ENCODE measurements around the gene NUPR1.

DNA sequence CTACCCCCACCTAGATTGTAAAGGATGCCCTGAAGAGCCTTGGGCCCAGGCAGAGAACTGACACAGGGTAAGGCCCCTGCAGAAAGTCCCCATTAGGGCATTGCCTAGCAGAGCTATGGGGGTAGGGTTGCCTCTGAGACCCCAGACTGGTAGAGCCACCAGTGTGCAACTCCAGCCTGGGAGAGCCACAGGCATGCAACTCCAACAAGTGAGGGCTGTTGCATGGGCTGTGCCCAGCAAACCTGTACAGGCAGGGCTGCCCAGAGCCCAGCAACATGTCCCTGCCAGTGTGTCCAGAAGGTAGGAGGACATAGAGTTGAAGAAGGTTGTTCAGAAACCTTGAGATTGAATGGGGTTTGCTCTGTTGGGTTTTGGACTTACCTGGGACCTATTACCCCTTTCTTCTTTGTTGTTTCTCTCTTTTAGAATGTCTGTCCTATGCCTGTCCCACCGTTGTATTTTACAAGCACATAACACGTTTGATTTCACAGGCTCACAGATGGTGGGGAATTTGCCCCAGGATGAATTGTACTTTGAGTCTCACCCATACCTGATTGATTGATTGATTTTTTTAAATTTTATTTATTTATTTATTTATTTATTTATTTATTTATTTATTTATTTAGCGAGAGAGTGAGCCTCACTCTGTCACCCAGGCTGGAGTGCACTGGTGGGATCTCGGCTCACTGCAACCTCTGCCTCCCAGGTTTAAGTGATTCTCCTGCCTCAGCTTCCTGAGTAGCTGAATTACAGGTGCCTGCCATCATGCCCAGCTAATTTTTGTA, 31.4 kb upstream of the NUPR1 start:
- TF ChIP-seq, protein P1, sequence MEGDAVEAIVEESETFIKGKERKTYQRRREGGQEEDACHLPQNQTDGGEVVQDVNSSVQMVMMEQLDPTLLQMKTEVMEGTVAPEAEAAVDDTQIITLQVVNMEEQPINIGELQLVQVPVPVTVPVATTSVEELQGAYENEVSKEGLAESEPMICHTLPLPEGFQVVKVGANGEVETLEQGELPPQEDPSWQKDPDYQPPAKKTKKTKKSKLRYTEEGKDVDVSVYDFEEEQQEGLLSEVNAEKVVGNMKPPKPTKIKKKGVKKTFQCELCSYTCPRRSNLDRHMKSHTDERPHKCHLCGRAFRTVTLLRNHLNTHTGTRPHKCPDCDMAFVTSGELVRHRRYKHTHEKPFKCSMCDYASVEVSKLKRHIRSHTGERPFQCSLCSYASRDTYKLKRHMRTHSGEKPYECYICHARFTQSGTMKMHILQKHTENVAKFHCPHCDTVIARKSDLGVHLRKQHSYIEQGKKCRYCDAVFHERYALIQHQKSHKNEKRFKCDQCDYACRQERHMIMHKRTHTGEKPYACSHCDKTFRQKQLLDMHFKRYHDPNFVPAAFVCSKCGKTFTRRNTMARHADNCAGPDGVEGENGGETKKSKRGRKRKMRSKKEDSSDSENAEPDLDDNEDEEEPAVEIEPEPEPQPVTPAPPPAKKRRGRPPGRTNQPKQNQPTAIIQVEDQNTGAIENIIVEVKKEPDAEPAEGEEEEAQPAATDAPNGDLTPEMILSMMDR (IDR thresholded peaks at IDR 0.05): no peak
- TF ChIP-seq POLR2AphosphoS5 (IDR thresholded peaks at IDR 0.05): no peak
- no peak for TF ChIP-seq EP300 (IDR thresholded peaks at IDR 0.05)

All from gastroesophageal sphincter (tissue), 3 donors.